Small intestine (tissue), 4 donors: ENCODE data around the gene RGS21. TPM values are rescaled to one million over a fixed set of nuclear protein-coding genes. Genes with fewer than 3 reads are reported as not detected.

Experiments
- polyA plus RNA-seq, 4 donors: library from polyadenylated mRNA; stranded (reverse) in 3 of 4; unstranded in 1 of 4; fragments of 200-250 nt in 3 of 4; fragments of 120-200 nt in 1 of 4; gene quantifications; one replicate each; pipeline versions ENCODE4 v1.2.1 to v1.2.3, GENCODE V29; 2013
- donor health status: healthy with polysubstance abuse.
- donor health status: Bipolar disorder and iron deficiency.
- donor health status: healthy.

The RGS21 gene
- polyA plus RNA-seq, 4 donors = 0.04 TPM; not detected in 3

Other genes starting within 250 kb of the RGS21 start
- gene RGS18, start 158.5 kb upstream of the RGS21 start, polyA plus RNA-seq = 1 to 10 TPM in 2 of 4 donors, under 1 TPM in 2; 0.48 to 4.9 (median 2.5) TPM